B cell (primary cell): ENCODE results near the gene EDNRB. TPM values are rescaled to one million over a fixed set of nuclear protein-coding genes. Genes with fewer than 3 reads are reported as not detected.

Experiments used
- ATAC-seq: fragments of 200-7000 bp; cut with Tn5 transposase; one replicate; pipeline ENCODE4 v1.10.0; 2021; ENCODE audit warnings: low read depth, mild to moderate bottlenecking, moderate number of reproducible peaks, moderate library complexity
- CTCF ChIA-PET: fragments of 350-600 bp; sonication (Branson Sonifier 250); formaldehyde crosslinking; loops from one replicate; lab custom pipeline; 2021; ENCODE audit warnings: antibody characterized with exemption, inconsistent platforms; lab: Charles Lee
- POLR2A ChIA-PET: fragments of 350-600 bp; sonication (Branson Sonifier 250); formaldehyde crosslinking; loops from one replicate; lab custom pipeline; 2021; ENCODE audit warnings: antibody characterized with exemption; lab: Charles Lee
- DNase-seq: peaks from one replicate; pipeline ENCODE4 v3.0.0; 2013
- H2AFZ ChIP-seq: 2 replicates; pipeline ENCODE4 v1.6.1; 2012; ENCODE audit warnings: mild to moderate bottlenecking, low read depth, low read length; ENCODE audit not compliant: insufficient read depth, poor library complexity, severe bottlenecking
- H3K27ac ChIP-seq, 2 donors: 1 replicate in 1 of 2; 2 replicates in 1 of 2; pipeline ENCODE4 v1.5.1; 2012 to 2013; ENCODE audit warnings: low read length in 2 of 2, mild to moderate bottlenecking in 2 of 2, moderate library complexity in 1 of 2
- H3K27me3 ChIP-seq, 4 experiments: fragments of 200-600 bp in 1 of 4; sonication (generic) in 1 of 4; replicated peaks in 1 of 4; 1 replicate in 2 of 4; 2 replicates in 2 of 4; pipeline versions ENCODE4 v1.6.1 to v1.7.0; 2013 to 2016; ENCODE audit warnings: low read length in 3 of 4, mild to moderate bottlenecking in 2 of 4, mixed read lengths in 1 of 4, moderate library complexity in 1 of 4; ENCODE audit not compliant: insufficient read depth in 4 of 4, control insufficient read depth in 3 of 4; ENCODE audit errors: control extremely low read depth in 1 of 4
- H3K36me3 ChIP-seq, 2 experiments: replicated peaks in 1 of 2; 1 replicate in 1 of 2; 2 replicates in 1 of 2; pipeline versions ENCODE4 v1.6.1 to v1.7.1; 2013; ENCODE audit warnings: low read length in 1 of 2; ENCODE audit not compliant: insufficient read depth in 2 of 2, control insufficient read depth in 1 of 2; ENCODE audit errors: control extremely low read depth in 1 of 2, extremely low read depth in 1 of 2
- H3K4me1 ChIP-seq, 2 donors: fragments of 200-600 bp in 1 of 2; sonication (generic) in 1 of 2; 1 replicate in 1 of 2; 2 replicates in 1 of 2; pipeline versions ENCODE4 v1.5.1 to v1.6.1; 2013 to 2017; ENCODE audit warnings: low read length in 2 of 2; ENCODE audit not compliant: control insufficient read depth in 2 of 2, insufficient read depth in 2 of 2
- H3K4me2 ChIP-seq: replicated peaks from 2 replicates; pipeline ENCODE3; 2012; ENCODE audit warnings: mild to moderate bottlenecking, low read depth, low read length; ENCODE audit not compliant: poor library complexity, severe bottlenecking
- H3K4me3 ChIP-seq, 5 experiments: fragments of 200-600 bp in 1 of 5; sonication (generic) in 1 of 5; 1 replicate in 3 of 5; 2 replicates in 2 of 5; pipeline versions ENCODE4 v1.5.1 to v1.7.0; 2011 to 2016; ENCODE audit warnings: low read length in 4 of 5, mild to moderate bottlenecking in 4 of 5, low read depth in 2 of 5, control low read depth in 1 of 5, moderate library complexity in 1 of 5; ENCODE audit not compliant: insufficient read depth in 1 of 5; ENCODE audit errors: control extremely low read depth in 1 of 5, extremely low read depth in 1 of 5
- H3K79me2 ChIP-seq: fragments of 200-600 bp; sonication (generic); one replicate; pipeline ENCODE4 v1.6.0; 2016; ENCODE audit warnings: low read length; ENCODE audit not compliant: control insufficient read depth, insufficient read depth
- H3K9ac ChIP-seq: fragments of 200-600 bp; sonication (generic); 2 replicates; pipeline ENCODE4 v1.6.1; 2017; ENCODE audit warnings: mild to moderate bottlenecking, low read length, moderate library complexity
- H3K9me3 ChIP-seq, 3 donors: one replicate each; pipeline versions ENCODE4 v1.6.1 to v1.7.1; 2013; ENCODE audit warnings: low read length in 2 of 3; ENCODE audit not compliant: control insufficient read depth in 2 of 3, insufficient read depth in 1 of 3; ENCODE audit errors: control extremely low read depth in 1 of 3
- H4K20me1 ChIP-seq: 2 replicates; pipeline ENCODE4 v1.6.0; 2012; ENCODE audit warnings: mild to moderate bottlenecking, low read length; ENCODE audit not compliant: insufficient read depth, control insufficient read depth, poor library complexity, severe bottlenecking
- H3K27ac Mint-ChIP-seq: one replicate; pipeline ENCODE4 v1.8.0; 2021; ENCODE audit warnings: mixed read lengths
- H3K27me3 Mint-ChIP-seq: one replicate; pipeline ENCODE4 v1.8.0; 2021; ENCODE audit warnings: mixed read lengths
- H3K4me1 Mint-ChIP-seq: one replicate; pipeline ENCODE4 v1.8.0; 2021; ENCODE audit warnings: mixed read lengths
- H3K4me3 Mint-ChIP-seq: one replicate; pipeline ENCODE4 v1.8.0; 2021; ENCODE audit warnings: mixed read lengths
- H3K9me3 Mint-ChIP-seq: one replicate; pipeline ENCODE4 v1.8.0; 2022; ENCODE audit warnings: mixed read lengths; ENCODE audit not compliant: insufficient read depth
- CTCF ChIP-seq: fragments of 200-600 bp; IDR thresholded peaks from one replicate; pipeline ENCODE4 v1.8.0; 2022; ENCODE audit warnings: antibody characterized with exemption, mild to moderate bottlenecking
- EZH2 ChIP-seq: IDR thresholded peaks from 2 replicates; pipeline ENCODE4 v1.6.1; 2012; ENCODE audit warnings: borderline replicate concordance, low read depth, mild to moderate bottlenecking, moderate library complexity, low read length; ENCODE audit not compliant: insufficient read depth, poor library complexity, severe bottlenecking
- WGBS: methylation state at CpG from one replicate; pipeline ENCODE4 v1.1.5; 2013; ENCODE audit warnings: missing lambda C conversion rate; ENCODE audit not compliant: insufficient coverage; 5-methylcytosine and 5-hydroxymethylcytosine counted together
- intact Hi-C: fragments of 100-400 bp; cut with micrococcal nuclease; formaldehyde crosslinking; loops from one replicate; pipeline ENCODE4 v1.10.0; 2022
- polyA plus RNA-seq: library from polyadenylated mRNA; depleted of rRNA; stranded (reverse); fragments of >200 nt; gene quantifications from 2 replicates; pipeline ENCODE4 v1.2.3, GENCODE V29; 2012
- total RNA-seq, 2 donors: library from RNA; stranded (reverse); fragments of 120-200 nt in 1 of 2; gene quantifications; 1 replicate in 1 of 2; 2 replicates in 1 of 2; pipeline versions ENCODE4 v1.2.3 to v1.2.4, GENCODE V29; 2013 to 2022

Gene EDNRB
- total and polyA plus RNA-seq, 2 donors (not counting 1 experiment from before 2014, with no cell fraction given), result not detected

DNA sequence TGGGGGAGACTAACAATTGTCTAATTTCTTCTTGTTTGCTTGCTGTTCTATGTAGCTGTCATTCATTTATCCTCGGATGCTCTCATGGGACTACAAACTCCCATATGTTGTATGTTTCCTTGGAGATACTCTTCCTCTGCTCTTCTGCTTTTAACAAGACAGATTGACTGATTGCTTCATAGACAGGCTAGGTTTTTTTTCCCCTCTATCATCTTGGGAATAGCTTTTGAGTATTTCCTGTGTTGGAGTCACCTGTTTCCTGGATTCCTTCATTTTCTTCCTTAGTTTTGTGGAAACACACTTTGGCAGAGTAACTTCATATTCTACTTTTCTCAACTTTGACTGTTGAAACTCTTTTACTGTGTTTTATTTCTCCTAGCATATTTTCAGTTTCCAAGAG lies 27.6 kb downstream of the EDNRB start:
- H3K4me1 Mint-ChIP-seq, result no peaks in the 10 kb centered on the region
- TF ChIP-seq CTCF (no peak), EZH2 (no peak)
- Histone ChIP-seq H3K79me2 (no peaks in the 10 kb centered on the region), H3K36me3 (no peaks in the 10 kb centered on the region), H3K27ac (no peak overlapping the region), H3K27me3 (no peaks in the 10 kb centered on the region), H4K20me1 (no peaks in the 10 kb centered on the region), H3K9ac (no peak overlapping the region), H3K9me3 (no peaks in the 10 kb centered on the region), H2AFZ (no peak overlapping the region), H3K4me2 (no peak overlapping the region), H3K4me3 (no peak overlapping the region), H3K4me1 (no peaks in the 10 kb centered on the region)
- POLR2A ChIA-PET, result no interaction called here
- H3K4me3 Mint-ChIP-seq, result no peak overlapping the region
- WGBS, result no CpG with 5 or more reads among the region's 1 CpG
- no peak for DNase-seq
- ATAC-seq, result no peak
- no peaks in the 10 kb centered on the region for H3K9me3 Mint-ChIP-seq
- intact Hi-C loops, result no loop called here
- peaks cover 9% of the 10 kb centered on the region for H3K27me3 Mint-ChIP-seq
- CTCF ChIA-PET, result no interaction called here
- H3K27ac Mint-ChIP-seq, result no peak overlapping the region

DNA sequence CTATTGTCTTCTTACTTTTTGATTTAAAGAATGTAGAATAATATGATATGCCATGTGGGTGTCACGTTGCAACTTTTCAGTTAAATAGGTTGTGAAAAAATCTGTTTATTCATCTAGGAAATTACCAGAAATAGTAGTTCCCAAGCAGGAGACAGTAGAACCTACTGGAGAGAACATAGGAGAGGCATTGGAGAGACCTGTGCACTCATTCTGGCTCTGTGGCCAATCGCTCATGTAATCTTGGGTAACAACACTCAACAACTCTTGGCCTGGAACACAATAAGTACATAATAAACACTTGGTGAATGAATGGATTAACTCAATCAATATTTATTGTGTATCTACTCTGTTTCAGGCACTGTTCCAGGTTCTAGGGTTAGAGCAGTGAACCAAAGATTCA lies 35.3 kb downstream of the EDNRB start:
- H3K4me3 Mint-ChIP-seq, result no peak overlapping the region
- Histone ChIP-seq H3K36me3 (no peaks in the 10 kb centered on the region), H2AFZ (no peak overlapping the region), H3K9ac (no peak overlapping the region), H3K4me3 (no peak overlapping the region), H3K9me3 (no peaks in the 10 kb centered on the region), H3K4me2 (no peak overlapping the region), H3K79me2 (no peaks in the 10 kb centered on the region), H4K20me1 (no peaks in the 10 kb centered on the region), H3K27ac (no peak overlapping the region), H3K4me1 (no peaks in the 10 kb centered on the region), H3K27me3 (no peaks in the 10 kb centered on the region)
- H3K27me3 Mint-ChIP-seq, result peaks cover 7% of the 10 kb centered on the region
- no CpG with 5 or more reads among the region's 2 CpGs for WGBS
- POLR2A ChIA-PET, result no interaction called here
- H3K9me3 Mint-ChIP-seq, result no peaks in the 10 kb centered on the region
- intact Hi-C loops, result no loop called here
- no peak overlapping the region for H3K27ac Mint-ChIP-seq
- TF ChIP-seq CTCF, result no peak
- TF ChIP-seq EZH2, result no peak
- CTCF ChIA-PET, result no interaction called here
- ATAC-seq, result no peak
- H3K4me1 Mint-ChIP-seq, result no peaks in the 10 kb centered on the region
- DNase-seq, result no peak
